IgD-negative memory B cell (primary cell): ENCODE measurements around the gene TSEN54. TPM values are rescaled to one million over a fixed set of nuclear protein-coding genes. Genes with fewer than 3 reads are reported as not detected.
"Not testable (repeated sequence)": the region's sequence is repeated elsewhere in the genome, so short reads cannot be mapped to it uniquely, and the experiment has no call there.

ENCODE experiments used
- H3K27ac Mint-ChIP-seq, 3 donors: one replicate each; pipeline ENCODE4 v1.8.0; 2020 to 2022; ENCODE audit warnings: mild to moderate bottlenecking in 3 of 3, mixed read lengths in 3 of 3, moderate library complexity in 1 of 3
- H3K27me3 Mint-ChIP-seq: one replicate; pipeline ENCODE4 v1.8.0; 2021; ENCODE audit warnings: mixed read lengths
- H3K36me3 Mint-ChIP-seq: one replicate; pipeline ENCODE4 v1.8.0; 2020; ENCODE audit warnings: mild to moderate bottlenecking, mixed read lengths
- H3K4me1 Mint-ChIP-seq, 3 donors: one replicate each; pipeline ENCODE4 v1.8.0; 2020 to 2022; ENCODE audit warnings: mixed read lengths in 3 of 3, mild to moderate bottlenecking in 1 of 3
- H3K4me3 Mint-ChIP-seq, 4 donors: one replicate each; pipeline ENCODE4 v1.8.0; 2020 to 2022; ENCODE audit warnings: mild to moderate bottlenecking in 4 of 4, mixed read lengths in 4 of 4, moderate library complexity in 3 of 4
- H3K9me3 Mint-ChIP-seq, 3 donors: one replicate each; pipeline ENCODE4 v1.8.0; 2020 to 2021; ENCODE audit warnings: mixed read lengths in 3 of 3, mild to moderate bottlenecking in 1 of 3
- polyA plus RNA-seq: library from polyadenylated mRNA; unstranded; fragments of 300-500 nt; fragmentation: Illumina TruSeq; gene quantifications from one replicate; pipeline ENCODE4 v1.2.3, GENCODE V29; 2021

TSEN54 gene
- polyA plus RNA-seq, 1 donor from 2014 or later, result 34.9 TPM

DNA sequence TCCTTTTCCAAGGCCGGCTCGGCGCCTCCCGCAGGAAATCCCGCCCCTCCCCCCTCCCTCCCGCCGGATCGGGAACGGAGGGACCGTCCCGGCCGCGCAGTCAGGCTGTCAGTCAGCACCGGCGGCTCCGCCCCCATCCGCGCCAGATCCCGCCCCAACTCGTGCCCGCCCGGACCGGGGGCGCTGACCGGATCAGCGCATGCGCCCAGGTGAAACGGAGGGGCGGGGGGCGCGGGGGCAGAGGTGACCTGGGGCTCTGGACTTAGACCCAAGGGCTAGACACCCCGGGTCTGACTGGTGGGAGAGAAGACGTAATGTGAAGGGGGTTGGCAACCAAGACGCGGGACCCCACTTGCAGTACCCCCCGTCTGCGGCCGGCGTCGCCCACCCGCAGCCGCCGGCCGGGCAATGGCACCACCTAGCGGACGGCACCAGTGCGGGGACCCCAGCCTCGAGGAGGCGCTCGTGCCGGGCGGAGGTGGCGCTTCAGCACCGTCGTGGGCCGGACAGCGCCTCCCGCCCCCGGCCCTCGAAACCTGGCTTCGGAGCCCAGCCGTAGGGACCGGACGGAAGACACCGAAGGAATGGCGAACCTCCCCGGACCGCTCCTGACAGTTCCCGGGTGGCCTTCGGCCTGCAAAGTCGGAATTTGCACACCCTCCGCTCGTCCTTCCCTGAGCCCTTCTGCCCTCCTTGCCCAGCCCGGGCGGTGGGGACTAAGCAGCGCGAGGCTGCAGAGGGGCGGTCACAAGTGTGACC lies 653 bp upstream of the TSEN54 start, which contains the start of gene CASKIN2:
CASKIN2 (minus strand) TSS at position 42 of the 759 bp plus-strand sequence. CDS start 1,733 bp downstream, outside the sequence.
- Mint-ChIP-seq H3K27ac (peak within 1 kb of the TSS in 2 of 3 donors; percentile 23 to 64), H3K4me1 (peaks cover 14 to 17% (median 15%) of the 10 kb centered on the region in 3 donors), H3K27me3 (peaks cover 3% of the 10 kb centered on the region), H3K4me3 (peak within 1 kb of the TSS; percentile 74 to 89 (median 82)), H3K36me3 (peaks cover 2% of the 10 kb centered on the region), H3K9me3 (no peaks in the 10 kb centered on the region)

DNA sequence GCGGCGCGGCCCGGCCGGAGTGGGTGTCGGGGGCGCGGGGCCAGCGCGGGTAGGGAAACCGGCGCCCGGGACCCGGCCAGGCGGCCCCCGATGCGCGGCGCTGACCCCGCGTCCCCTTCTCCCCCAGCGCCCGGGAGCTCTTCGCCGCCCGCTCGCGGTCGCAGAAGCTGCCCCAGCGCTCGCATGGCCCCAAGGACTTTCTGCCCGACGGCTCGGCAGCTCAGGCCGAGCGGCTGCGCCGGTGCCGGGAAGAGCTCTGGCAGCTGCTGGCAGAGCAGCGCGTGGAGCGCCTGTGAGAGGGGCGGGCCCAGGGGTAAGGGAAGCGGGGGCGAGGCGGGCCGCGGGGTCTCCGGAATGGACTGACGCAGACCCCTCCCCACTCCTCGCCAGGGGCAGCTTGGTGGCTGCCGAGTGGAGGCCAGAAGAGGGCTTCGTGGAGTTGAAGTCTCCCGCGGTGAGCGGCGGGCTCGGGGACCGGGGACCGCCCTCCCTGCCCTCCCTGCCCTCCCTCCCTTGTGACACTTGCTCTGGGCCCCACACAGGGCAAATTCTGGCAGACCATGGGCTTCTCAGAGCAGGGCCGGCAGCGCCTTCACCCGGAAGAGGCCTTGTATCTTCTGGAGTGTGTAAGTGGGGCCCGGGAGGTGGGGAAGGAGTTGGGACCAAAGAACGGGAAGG lies 430 bp downstream of the TSEN54 start:
- Mint-ChIP-seq H3K4me3 (peak overlapping the region; percentile 79 to 92 (median 86)), H3K27me3 (peaks cover 3% of the 10 kb centered on the region), H3K4me1 (peaks cover 14 to 17% (median 15%) of the 10 kb centered on the region in 3 donors), H3K27ac (peak overlapping the region in 2 of 3 donors; percentile 5 to 76), H3K9me3 (no peaks in the 10 kb centered on the region), H3K36me3 (peaks cover 2% of the 10 kb centered on the region)

DNA sequence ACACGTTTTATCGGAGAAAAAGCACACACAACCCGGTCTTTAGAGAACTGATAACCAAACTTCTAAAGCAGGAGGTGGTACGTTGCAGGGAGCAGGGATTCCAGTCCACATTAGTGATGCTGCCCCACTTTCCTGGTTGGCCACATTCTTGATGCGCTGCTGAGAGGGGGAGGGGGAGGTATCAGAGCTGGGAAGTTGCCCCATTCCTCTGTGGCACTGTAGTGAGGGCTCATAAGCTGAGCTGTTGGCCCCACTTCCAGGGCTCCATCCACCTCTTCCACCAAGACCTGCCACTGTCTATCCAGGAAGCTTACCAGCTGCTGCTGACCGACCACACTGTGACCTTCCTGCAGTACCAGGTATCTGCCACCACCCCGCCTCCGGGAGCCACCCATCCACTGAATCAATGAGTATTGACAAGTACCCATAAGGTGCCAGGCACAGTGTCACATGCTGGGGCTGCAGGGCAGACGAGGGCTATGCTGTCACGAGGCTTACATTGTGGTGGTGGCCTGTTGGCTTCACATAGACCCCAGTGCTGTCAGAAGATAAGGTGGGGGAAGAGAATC lies 1.1 kb downstream of the TSEN54 start:
- Mint-ChIP-seq H3K9me3 (no peaks in the 10 kb centered on the region), H3K27ac (peak overlapping the region; percentile 5 to 89 (median 76)), H3K4me3 (peak overlapping the region; percentile 79 to 92 (median 86)), H3K36me3 (peaks cover 2% of the 10 kb centered on the region), H3K4me1 (peaks cover 14 to 17% (median 15%) of the 10 kb centered on the region in 3 donors), H3K27me3 (peaks cover 3% of the 10 kb centered on the region)

DNA sequence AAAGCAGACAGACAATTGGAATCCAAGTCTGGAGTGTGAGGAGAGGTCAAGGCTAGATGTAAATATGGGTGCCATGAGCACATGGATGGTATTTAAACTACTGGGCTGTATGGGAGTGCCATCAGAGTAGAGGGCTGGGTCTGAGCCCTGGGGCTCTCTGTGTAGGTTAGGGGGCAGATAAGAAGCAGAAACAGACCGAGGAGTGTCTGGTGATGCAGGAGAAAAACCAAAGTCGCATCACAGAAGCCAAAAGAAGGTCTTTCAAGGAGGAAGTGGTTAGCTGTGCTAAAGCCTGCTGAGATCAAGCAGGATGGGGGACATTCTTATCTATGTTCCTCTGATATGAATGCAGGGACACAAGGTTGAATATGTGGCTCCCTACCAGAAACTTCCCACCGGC lies 1.9 kb downstream of the TSEN54 start:
- Mint-ChIP-seq H3K27me3 (peaks cover 3% of the 10 kb centered on the region), H3K27ac (peak overlapping the region; percentile 5 to 89 (median 76)), H3K4me1 (peaks cover 14 to 17% (median 15%) of the 10 kb centered on the region in 3 donors), H3K9me3 (no peaks in the 10 kb centered on the region), H3K36me3 (peaks cover 2% of the 10 kb centered on the region), H3K4me3 (peak overlapping the region; percentile 79 to 92 (median 86))

DNA sequence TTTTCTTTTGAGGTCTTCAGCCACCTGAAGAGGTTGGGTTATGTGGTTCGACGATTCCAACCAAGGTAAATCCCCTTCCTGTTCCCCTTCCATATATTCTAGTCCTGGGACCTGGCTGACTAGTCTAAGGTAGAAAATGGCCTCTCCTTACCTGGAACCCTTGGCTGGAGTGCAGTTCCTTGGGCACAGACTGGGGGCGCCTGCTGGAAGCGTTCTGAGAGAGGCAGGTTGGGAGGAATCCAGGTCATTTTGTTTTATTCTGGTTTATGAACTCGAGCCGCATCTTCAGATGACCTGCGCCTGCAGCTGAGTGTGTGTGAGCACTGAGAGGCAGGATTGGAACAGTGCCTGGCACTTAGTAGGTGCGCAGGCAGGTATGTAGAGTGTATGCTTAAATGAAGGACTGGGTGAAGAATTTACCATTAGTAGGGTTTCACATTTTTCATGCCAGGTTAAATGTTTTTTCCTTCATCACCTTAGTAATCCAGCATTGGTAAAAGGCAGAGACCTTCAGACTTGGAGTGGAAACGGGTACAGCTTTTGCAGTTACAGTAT lies 2.7 kb downstream of the TSEN54 start:
- peaks cover 2% of the 10 kb centered on the region for H3K36me3 Mint-ChIP-seq
- H3K9me3 Mint-ChIP-seq, result no peaks in the 10 kb centered on the region
- peaks cover 3% of the 10 kb centered on the region for H3K27me3 Mint-ChIP-seq
- H3K4me1 Mint-ChIP-seq, result peaks cover 14 to 17% (median 15%) of the 10 kb centered on the region in 3 donors
- H3K4me3 Mint-ChIP-seq, result peak overlapping the region in 1 of 4 donors; percentile 82
- peak overlapping the region in 1 of 3 donors; percentile 76 for H3K27ac Mint-ChIP-seq

DNA sequence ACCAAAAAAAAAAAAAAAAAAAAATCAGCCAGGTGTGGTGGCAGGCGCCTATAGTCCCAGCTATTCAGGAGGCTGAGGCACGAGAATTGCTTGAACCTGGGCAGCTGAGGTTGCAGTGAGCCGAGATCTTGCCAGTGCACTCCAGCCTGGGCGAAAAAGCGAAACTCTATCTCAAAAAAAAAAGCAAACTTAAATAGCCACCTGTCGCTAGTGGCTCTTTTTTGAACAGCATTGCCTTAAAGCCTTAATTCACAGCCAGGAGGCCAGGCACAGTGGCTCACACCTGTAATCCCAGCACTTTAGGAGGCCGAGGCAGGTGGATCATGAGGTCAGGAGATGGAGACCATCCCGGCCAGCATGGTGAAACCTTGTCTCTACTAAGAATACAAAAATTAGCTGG lies 4.1 kb downstream of the TSEN54 start:
- not testable (repeated sequence) for H3K27ac Mint-ChIP-seq, H3K9me3 Mint-ChIP-seq, H3K36me3 Mint-ChIP-seq, H3K4me3 Mint-ChIP-seq, H3K27me3 Mint-ChIP-seq
- H3K4me1 Mint-ChIP-seq, result peaks cover 14 to 17% (median 15%) of the 10 kb centered on the region in 3 donors

DNA sequence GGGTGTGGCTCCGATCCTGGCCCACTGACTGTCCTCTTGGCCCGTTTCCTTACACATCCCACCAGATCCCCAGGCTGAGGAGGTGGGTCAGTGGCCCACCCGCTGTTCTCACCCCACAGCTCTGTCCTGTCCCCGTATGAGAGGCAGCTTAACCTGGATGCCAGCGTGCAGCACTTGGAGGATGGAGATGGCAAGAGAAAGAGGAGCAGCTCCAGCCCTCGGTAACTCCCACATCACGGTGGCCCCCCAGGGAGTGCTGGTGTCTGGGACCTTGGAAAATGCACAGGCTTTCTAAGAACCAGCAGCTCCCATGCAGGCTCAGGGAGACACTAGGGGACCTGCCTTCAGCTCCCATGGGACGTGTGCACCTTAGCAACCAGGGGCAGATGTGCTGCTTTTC lies 5.0 kb downstream of the TSEN54 start:
- Mint-ChIP-seq H3K27me3 (peaks cover 3% of the 10 kb centered on the region), H3K4me1 (peaks cover 15 to 18% (median 15%) of the 10 kb centered on the region in 3 donors), H3K27ac (no peak overlapping the region), H3K4me3 (peak overlapping the region in 2 of 4 donors; percentile 39 to 40), H3K9me3 (no peaks in the 10 kb centered on the region), H3K36me3 (peaks cover 2% of the 10 kb centered on the region)

DNA sequence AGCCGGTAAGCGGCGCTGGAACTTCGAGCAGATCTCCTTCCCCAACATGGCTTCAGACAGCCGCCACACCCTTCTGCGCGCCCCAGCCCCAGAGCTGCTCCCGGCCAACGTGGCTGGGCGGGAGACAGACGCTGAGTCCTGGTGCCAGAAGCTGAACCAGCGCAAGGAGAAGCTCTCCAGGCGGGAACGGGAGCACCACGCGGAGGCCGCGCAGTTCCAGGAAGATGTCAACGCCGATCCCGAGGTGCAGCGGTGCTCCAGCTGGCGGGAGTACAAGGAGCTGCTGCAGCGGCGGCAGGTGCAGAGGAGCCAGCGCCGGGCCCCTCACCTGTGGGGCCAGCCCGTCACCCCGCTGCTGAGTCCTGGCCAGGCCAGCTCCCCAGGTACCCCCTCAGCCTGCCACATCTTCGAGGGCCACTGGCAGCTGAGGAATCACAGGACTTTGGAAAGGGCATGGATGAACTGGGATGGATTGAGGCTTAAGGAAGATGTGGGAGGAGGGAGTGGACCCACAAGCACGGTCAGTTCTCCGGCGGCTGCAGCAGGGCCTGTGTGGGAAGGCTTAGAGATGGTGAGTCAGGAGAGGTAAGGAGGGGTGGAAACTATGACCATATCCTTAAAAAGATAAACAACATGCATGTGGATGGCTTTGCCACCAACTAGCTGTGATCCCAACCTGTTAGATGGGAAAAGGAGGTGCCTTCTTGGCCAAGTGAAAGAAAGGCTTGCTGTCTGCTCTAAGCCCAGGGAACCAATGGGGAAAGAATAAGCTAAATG lies 5.8 kb downstream of the TSEN54 start:
- Mint-ChIP-seq H3K36me3 (peaks cover 2% of the 10 kb centered on the region), H3K27me3 (peaks cover 3% of the 10 kb centered on the region), H3K9me3 (no peaks in the 10 kb centered on the region), H3K4me1 (peaks cover 15 to 21% (median 20%) of the 10 kb centered on the region in 3 donors), H3K27ac (peak overlapping the region in 1 of 3 donors; percentile 21), H3K4me3 (peak overlapping the region in 1 of 4 donors; percentile 58)

DNA sequence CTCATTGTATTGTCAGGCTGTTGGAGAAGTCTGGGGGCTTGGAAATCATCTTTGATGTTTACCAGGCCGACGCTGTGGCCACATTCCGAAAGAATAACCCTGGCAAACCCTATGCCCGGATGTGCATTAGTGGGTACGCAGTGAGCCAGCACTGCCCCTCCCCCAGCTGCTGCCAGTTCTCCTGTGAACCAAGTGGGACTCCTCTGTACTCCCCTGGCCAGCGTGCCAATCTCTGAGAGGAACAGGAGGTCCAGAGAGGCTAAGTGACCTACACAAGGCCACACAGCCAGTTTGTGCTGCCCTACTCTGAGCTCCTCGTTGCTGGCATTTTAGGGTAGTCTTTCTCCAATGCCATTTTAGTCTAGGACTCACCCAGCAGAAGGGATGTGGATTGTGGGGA lies 7.3 kb downstream of the TSEN54 start:
- no peaks in the 10 kb centered on the region for H3K27me3 Mint-ChIP-seq
- peak overlapping the region in 3 of 4 donors; percentile 27 to 80 (median 74) for H3K4me3 Mint-ChIP-seq
- H3K9me3 Mint-ChIP-seq, result no peaks in the 10 kb centered on the region
- H3K4me1 Mint-ChIP-seq, result peaks cover 2 to 8% (median 5%) of the 10 kb centered on the region in 3 donors
- H3K27ac Mint-ChIP-seq, result peak overlapping the region in 1 of 3 donors; percentile 21
- H3K36me3 Mint-ChIP-seq, result peaks cover 2% of the 10 kb centered on the region

DNA sequence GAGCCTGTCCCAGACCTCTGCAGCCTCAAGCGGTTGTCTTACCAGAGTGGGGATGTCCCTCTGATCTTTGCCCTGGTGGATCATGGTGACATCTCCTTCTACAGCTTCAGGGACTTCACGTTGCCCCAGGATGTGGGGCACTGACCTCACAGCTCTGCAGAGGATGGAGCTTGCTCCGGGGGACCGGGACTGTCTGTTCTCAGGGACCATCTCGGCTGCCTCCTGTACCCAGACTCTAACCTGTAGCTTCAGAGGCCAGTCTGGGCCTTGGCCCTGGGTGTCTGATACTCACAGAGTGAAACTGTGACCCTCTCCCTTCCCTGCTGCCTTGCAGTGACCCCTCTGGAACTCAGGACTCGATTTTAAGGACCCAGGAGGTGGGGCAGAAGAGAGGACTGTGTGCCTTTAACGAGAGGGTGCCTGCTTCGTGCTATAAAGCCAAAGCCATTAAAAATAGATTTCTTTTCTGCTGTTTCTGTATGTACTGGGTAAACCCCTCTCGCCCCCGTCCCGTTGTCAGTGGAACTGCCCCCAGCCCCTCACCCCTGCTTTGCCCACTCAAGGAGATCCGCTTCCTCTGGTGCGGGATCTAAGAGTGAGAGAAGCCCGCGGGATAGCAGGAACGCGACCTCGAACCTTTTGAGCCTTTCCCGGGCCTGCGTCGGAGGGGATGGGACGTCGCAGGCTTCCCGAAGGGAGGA lies 8.1 kb downstream of the TSEN54 start:
- Mint-ChIP-seq H3K27me3 (no peaks in the 10 kb centered on the region), H3K36me3 (peaks cover 2% of the 10 kb centered on the region), H3K4me3 (peak overlapping the region; percentile 74 to 83 (median 82)), H3K27ac (peak overlapping the region in 2 of 3 donors; percentile 35 to 69), H3K9me3 (no peaks in the 10 kb centered on the region), H3K4me1 (peaks cover 0 to 7% (median 5%) of the 10 kb centered on the region in 3 donors)

DNA sequence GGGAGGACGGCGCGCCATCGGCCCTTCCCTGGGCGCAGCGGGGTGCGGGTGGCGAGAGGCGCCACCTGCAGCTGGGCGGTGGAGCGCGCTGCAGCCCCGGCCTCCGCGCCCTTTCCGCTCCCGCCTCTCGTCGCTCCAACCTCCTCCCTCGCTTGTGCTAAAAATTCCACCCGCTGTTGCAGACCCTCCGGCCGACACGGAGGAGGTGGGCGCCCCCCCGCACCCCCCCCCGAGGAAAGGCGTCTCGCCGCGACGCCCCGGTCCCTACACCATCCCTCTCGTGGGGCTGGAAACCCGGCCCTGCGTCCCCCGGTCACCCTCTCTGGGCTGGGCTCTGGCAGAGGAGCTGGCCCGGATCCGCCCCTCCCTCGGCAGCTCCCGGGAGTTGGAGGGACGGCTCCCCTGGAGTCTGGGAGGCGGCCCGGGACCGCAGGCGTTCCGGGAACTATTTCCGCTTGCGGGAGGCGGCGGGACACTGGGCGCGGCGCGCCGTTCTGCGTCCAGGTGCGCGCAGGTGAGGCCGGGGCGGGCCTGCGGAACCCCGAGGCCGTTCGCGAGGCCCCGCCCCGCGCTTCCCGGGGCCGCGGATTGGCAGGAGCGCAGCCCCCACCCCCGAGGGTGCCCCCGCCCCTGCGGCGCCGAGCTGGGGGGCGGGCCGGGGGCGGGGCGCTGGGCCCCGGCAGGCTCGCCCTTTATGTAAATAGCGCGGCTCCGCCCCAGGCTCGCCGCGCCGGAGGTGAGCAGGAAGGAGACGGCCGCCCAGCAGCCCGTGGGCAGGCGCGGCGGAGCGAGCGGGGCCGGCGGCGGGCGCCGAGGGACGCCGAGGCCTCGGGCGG lies 8.9 kb downstream of the TSEN54 start, which contains the start of gene LLGL2:
LLGL2 (plus strand) TSS at position 728 of the 836 bp plus-strand sequence. CDS start 17,730 bp downstream, outside the sequence.
- H3K36me3 Mint-ChIP-seq, result no peaks in the 10 kb centered on the region
- peak within 1 kb of the TSS; percentile 41 to 69 (median 63) for H3K27ac Mint-ChIP-seq
- peaks cover 0 to 9% (median 5%) of the 10 kb centered on the region in 3 donors for H3K4me1 Mint-ChIP-seq
- peak within 1 kb of the TSS; percentile 76 to 94 (median 84) for H3K4me3 Mint-ChIP-seq
- no peaks in the 10 kb centered on the region for H3K9me3 Mint-ChIP-seq
- H3K27me3 Mint-ChIP-seq, result no peaks in the 10 kb centered on the region

DNA sequence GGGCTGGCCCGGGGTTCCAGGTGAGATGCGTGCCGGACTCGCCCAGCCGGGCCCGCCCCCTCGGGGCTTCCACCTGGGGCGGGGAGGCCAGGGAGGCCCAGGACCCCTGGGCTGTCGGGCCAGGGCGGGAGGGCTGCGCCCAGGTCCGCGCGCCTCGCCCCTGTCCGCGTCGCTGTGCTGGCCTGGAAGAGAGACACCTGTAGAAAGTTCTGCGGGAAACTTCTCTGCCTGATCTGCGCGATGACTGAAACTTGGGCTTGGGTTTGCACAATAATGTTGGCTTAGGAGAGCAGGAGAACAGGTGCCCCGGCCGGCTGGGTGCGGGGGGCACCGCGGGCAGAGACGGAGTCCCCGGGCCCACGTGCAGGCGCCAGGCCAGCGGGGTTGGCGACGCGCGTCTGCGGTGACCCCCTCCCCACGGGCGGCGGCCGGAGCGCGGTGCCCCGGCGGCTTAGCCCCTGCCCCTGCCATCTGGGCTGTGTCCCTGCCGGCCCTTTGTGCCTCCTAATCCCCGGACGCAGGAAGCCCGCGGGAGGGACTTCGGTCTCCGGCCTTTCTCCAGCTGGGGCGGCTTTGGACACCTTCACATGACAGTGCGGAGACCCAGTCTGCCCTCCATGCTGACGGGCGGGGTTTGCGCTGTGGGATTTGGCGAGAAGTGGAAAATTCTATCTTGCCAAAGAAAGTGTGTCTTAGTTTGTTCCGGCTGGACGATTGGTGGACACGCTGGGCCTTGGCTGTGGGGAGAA lies 9.7 kb downstream of the TSEN54 start:
- H3K4me3 Mint-ChIP-seq, result peak overlapping the region; percentile 72 to 94 (median 82)
- H3K36me3 Mint-ChIP-seq, result no peaks in the 10 kb centered on the region
- peak overlapping the region; percentile 39 to 63 (median 41) for H3K27ac Mint-ChIP-seq
- no peaks in the 10 kb centered on the region for H3K27me3 Mint-ChIP-seq
- H3K4me1 Mint-ChIP-seq, result peaks cover 0 to 9% (median 5%) of the 10 kb centered on the region in 3 donors
- H3K9me3 Mint-ChIP-seq, result no peaks in the 10 kb centered on the region
